DLD1 (cell line): ENCODE measurements around the gene AIFM2.

ENCODE experiments used
- in situ Hi-C: cut with HindIII; loops from 2 replicates; pipeline ENCODE4 v1.10.0; 2017; ENCODE audit warnings: low sequenced_read_pairs

The AIFM2 gene

GRCh38 chr10:70063418-70064098, 69.1 kb downstream of the AIFM2 start:
- in situ Hi-C loops = no loop called here
